GM19397 (cell line): ENCODE data around the gene TOB1.
"Not testable (repeated sequence)": the region's sequence is repeated elsewhere in the genome, so short reads cannot be mapped to it uniquely, and the experiment has no call there.

ENCODE experiments used
- ATAC-seq: cut with Tn5 transposase; IDR thresholded peaks from one replicate; pipeline ENCODE4 v1.9.1; 2021; ENCODE audit warnings: mild to moderate bottlenecking, moderate library complexity; ENCODE audit not compliant: unreplicated experiment

The TOB1 gene

DNA sequence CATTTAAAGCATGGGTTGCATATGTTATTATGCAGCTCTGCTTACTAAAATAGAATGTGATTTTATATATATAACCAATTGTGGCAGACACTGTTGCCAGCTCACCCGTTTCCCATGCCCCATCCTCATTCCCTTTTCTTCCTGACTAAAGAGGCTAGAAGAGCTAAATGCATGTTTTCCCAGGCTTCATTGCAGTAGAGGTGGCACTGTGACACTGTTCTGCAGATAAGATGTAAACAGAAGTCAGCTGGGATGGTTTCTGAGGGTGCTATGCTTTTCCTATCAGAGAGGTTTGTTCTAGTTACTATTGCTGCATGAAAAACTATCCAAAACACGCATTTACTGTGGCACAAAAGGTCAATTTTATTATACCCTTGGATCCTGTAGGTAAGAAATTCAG, 5.7 kb upstream of the TOB1 start:
- ATAC-seq, result no peak

DNA sequence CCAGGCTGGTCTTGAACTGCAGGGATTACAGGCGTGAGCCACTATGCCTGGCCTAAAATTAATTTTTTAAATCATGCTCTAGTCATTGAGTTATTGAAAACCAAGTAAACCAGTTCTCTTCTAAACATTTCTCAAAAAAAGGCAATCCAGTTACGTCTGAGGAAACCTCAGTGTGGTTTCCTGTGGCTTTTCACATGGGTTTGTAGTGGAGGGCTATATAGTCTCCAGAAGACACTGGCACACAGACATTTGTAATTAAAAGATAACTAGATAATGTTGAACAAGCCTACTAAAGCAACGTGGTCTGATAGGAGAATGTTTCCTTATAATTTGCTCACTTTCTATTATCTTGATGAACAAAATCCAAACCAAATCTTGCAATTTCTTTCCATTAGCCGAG, 5.2 kb upstream of the TOB1 start:
- no peak for ATAC-seq

DNA sequence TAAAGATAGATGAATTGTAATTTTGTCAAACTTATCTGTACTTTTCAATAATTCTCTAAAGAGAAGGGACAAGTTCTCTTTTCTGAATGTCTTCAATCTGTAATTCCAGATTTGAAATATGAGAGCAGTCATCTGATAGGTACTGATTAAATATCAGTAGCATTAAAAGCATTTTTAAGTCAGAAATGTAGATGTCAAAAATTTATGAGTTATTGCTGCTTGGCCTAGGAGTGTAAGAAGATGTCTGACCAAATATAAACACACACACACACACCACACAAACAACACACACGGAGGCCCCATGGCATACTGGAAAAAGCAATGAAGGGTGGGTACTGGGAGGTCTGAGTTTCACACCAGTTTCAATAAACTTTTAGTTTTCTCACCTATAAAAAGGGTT, 2.4 kb upstream of the TOB1 start:
- ATAC-seq, result no peak

- ATAC-seq, result no peak
Observed at GRCh38 chr17:50868140-50868438, 1.9 kb upstream of the TOB1 start.

GRCh38 chr17:50867363-50868139, 1.4 kb upstream of the TOB1 start:
- peak; percentile 25 for ATAC-seq

- peak; percentile 8 for ATAC-seq
Observed at GRCh38 chr17:50866950-50867362, 802 bp upstream of the TOB1 start.

- peak; percentile 12 for ATAC-seq
Observed at GRCh38 chr17:50865868-50866260, 290 bp downstream of the TOB1 start.

DNA sequence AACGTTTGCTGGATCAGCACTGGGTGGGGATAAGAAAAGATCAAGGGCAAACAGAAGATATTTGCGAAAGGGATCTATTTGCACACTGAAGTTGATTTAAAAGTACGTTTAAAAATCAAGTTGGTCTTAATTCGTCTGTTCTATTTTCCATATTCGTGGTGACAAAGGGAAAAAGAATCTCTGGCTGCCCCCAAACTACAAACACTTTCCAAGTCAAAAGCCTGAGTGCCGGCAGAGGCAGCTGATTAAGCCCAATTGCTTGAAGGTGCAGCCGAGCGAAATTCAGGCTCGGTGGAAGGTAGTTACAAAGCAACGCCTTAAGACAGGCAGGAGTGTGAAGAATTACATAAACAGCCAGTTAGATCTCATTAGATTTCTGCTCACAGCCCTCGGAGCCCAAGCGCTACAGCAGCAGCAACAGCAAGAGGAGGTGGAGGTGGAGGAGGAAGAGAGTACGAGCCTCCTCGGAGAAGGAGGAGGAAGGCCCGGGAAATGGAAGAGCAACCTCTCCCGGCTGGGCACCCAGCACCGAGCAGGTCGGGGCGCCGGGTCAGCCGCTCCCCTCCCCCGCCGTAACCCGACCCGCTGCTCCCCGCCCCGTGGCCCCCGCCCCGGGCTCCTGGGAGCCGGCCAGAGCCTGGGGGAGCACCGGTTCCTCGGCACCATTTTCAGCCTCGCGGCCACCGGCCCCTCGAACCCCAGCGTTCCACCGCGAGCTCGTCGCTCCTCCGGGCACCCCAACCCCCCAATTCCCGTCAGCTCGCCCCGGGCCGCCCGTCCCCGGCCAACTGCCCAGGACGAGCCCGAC, 890 bp downstream of the TOB1 start:
- ATAC-seq, result peak; percentile 10

DNA sequence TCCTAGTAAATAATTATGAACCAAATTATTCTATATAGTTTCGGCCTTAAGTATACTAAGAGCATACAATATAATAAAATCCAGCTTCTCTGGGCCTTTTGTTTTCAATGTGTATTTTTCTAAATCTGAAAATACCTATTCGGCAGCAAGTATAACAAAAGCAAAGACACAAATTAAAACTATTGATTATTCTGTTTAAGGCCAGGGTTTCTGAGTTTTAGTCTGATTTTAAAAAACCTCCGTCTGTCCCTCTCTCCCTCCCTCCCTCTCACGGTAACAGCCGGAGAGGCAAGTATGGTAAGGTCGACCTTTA, 1.5 kb downstream of the TOB1 start:
- ATAC-seq, result no peak

DNA sequence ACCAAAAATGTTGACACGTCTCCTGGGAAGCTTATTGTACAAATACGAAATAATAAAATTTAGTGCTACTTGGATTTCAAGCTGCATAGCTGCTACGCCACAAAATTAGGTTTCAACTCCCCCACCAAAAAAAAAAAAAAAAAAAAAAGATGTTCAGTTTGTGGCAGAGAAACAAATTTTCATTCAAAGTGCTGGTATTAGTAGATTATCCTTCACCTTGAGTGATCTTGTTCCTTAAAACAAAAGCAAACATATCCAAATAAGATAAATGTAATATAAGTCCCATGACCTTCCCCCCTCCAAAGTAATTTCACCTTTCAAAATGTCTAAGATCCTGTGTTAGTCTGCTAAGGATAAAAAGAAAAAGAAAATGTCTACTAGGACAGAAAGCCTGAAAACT, 2.2 kb downstream of the TOB1 start:
- ATAC-seq, result no peak

- no peak for ATAC-seq
Observed at GRCh38 chr17:50863221-50863843, 2.8 kb downstream of the TOB1 start.

GRCh38 chr17:50861822-50862528, 4.2 kb downstream of the TOB1 start:
- no peak for ATAC-seq

DNA sequence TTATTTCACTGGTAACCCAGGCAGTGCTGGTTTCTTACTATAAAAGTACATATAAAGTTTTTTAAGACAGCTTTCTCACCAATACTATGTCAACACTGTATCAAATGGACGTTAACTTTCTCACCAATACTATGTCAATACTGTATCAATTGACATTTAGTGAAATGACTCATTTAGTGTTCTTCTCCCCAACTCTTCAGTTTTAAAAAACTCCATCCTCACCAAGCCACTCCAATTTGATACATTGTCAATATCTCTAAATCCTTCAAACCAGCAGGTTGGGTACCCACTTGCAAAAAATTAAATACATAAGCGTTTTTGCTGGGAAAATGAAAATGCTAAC, 4.8 kb downstream of the TOB1 start:
- ATAC-seq, result no peak

GRCh38 chr17:50859727-50860126, 6.4 kb downstream of the TOB1 start:
- ATAC-seq, result not testable (repeated sequence)

- ATAC-seq, result no peak
Observed at GRCh38 chr17:50858486-50859225, 7.5 kb downstream of the TOB1 start.

DNA sequence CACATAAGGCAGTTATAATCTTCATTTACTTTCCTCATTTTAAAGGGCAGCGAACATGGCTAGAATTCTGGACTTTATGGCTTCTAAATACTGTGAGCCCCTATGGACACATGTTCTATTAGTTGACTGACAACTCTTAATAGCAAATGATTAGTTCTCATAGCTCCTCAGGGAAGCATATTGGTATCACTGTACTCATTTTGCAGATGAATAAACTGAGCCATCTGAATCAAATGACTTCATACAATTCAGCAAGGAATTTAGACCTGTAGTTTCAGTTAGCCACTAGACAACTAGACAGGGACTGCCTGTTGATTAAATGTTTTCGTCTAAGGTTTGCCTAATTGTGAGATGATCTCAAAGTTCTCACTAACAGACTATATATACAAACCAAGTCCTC, 9.7 kb downstream of the TOB1 start:
- ATAC-seq, result no peak

DNA sequence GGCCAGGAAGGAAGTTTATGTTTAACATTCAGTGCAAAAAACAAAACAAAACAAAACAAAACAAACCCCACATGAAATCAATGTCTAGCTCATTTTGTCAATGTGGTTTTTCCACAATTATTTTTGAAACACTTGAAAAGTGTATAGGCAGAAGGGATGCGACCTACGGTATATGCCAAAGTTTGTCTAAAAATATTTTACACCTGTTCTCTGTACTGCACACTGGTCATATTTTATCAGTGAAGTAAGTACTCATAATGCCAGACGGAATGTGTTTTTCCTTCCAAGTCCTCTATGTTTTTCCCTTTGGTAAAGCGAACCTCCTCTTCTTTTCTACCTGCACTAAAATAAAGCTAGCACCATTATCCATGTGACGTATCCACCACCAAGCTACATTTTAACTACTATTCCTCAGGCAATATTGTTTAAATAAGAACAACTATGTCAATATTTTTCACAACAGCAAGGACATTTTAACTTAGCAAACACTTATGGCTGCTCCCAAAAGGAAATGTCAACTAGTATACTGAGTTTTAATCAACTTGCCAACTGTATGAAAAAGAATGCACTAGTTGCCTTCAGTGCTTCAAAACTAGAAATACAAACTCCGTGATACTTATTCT, 10.3 kb downstream of the TOB1 start:
- no peak for ATAC-seq

DNA sequence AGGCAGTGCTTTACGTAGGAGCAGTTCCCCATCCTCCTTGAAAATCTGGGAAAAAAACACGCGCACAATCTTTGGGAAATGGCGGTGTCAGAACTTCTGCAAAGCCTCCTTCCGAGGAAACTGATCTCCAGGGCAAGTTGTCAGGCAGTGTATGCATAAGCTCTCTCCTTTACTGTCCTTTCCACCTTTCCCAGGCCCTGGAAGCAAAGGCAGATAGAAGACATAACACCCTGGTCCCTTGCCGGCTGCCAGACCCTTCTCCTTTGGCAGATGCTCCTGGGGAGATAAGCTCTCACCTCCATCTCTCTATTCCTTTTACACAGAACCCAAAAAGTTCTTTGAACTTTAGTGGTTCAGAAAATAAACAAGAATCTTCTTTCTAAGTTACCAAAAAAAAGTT, 12.4 kb downstream of the TOB1 start:
- no peak for ATAC-seq

DNA sequence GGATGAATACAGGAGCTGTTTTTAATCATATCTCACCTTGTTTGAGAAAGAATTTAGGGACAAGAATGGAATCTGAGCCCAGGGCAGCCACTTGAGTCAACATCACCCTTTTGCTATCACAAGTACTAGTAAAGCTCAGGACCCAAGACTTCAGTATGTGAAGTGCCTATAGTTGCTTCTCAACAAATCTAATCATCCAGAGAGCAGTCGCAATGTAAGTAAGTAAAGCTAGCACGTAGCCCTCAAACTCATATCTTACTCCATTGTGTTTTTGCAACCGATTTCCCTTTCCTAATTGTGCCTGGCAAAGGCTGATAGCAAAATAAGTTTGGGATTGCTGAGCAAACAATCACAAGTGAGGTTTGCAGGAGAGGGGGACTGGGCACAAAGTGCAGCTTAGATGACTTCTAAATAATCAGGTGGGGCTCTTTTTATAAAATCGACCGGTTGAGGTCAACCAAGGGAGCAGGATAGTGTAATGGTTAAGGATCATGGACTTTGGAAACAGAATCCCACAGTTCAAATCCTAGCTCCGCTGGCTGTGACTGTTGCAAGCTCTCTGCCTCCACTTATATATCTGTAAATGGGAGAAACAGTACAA, 13.0 kb downstream of the TOB1 start:
- ATAC-seq, result no peak

DNA sequence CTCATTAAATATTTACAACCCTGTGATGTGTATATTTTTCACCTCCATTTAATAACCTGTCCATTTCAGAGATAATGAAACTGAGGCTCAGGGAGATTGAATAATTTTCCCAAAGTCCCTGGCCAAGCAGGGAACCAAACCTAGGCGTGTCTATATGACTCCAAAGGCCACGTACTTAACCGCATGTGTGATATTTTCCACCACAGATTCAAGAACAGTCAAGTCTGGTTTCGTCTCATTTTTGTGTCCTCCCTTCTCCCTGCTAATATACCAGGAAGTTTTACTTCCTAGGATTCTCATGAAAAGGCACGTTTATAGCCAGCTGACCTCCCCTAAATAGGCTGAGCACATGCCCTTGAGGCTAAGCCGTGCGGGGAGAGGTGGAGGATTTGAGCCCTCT, 15.5 kb downstream of the TOB1 start:
- ATAC-seq, result no peak
